WTC11 (cell line): ENCODE measurements around the gene SUPT5H.

Source experiments
- ATF1 ChIP-seq: sonication (generic); formaldehyde crosslinking; IDR thresholded peaks from 2 replicates; pipeline ENCODE4 v1.8.1; 2023; ENCODE audit warnings: mild to moderate bottlenecking, moderate library complexity, missing genetic modification reagents
- CREB1 ChIP-seq: sonication (generic); formaldehyde crosslinking; IDR thresholded peaks from 2 replicates; pipeline ENCODE4 v1.8.0; 2023; ENCODE audit warnings: mild to moderate bottlenecking, missing genetic modification reagents
- CTCF ChIP-seq: fragments of 200-600 bp; IDR thresholded peaks from 2 replicates; pipeline ENCODE4 v1.8.0; 2022; ENCODE audit warnings: antibody characterized with exemption
- ELF4 ChIP-seq: sonication (generic); formaldehyde crosslinking; IDR thresholded peaks from 2 replicates; pipeline ENCODE4 v1.8.1; 2022; ENCODE audit warnings: low read depth, mild to moderate bottlenecking, moderate library complexity, missing genetic modification reagents
- EMX1 ChIP-seq: fragments of 250-450 bp; sonication (Bioruptor Pico); IDR thresholded peaks from 2 replicates; pipeline ENCODE4 v1.8.0; 2021; ENCODE audit warnings: mild to moderate bottlenecking
- ETV6 ChIP-seq: sonication (generic); formaldehyde crosslinking; IDR thresholded peaks from 2 replicates; pipeline ENCODE4 v1.8.1; 2022; ENCODE audit warnings: mild to moderate bottlenecking, missing genetic modification reagents
- FOXP4 ChIP-seq: sonication (generic); formaldehyde crosslinking; IDR thresholded peaks from 2 replicates; pipeline ENCODE4 v1.8.0; 2022; ENCODE audit warnings: mild to moderate bottlenecking, missing genetic modification reagents
- GTF2I ChIP-seq: fragments of 250-450 bp; sonication (Bioruptor Pico); conservative IDR thresholded peaks from 2 replicates; pipeline ENCODE4 v1.4.0; 2021; ENCODE audit warnings: mild to moderate bottlenecking
- HMGXB4 ChIP-seq: sonication (generic); formaldehyde crosslinking; IDR thresholded peaks from 2 replicates; pipeline ENCODE4 v1.8.1; 2023; ENCODE audit warnings: mild to moderate bottlenecking, moderate library complexity, missing genetic modification reagents
- MLX ChIP-seq: sonication (generic); formaldehyde crosslinking; IDR thresholded peaks from 2 replicates; pipeline ENCODE4 v1.8.1; 2023; ENCODE audit warnings: mild to moderate bottlenecking, missing genetic modification reagents, moderate library complexity
- USF2 ChIP-seq: sonication (generic); formaldehyde crosslinking; IDR thresholded peaks from 2 replicates; pipeline ENCODE4 v1.8.1; 2023; ENCODE audit warnings: mild to moderate bottlenecking, missing genetic modification reagents, moderate library complexity

- TF ChIP-seq CTCF = no peak
- no peak for TF ChIP-seq MLX (CRISPR knock-in tag)
- TF ChIP-seq GTF2I (CRISPR knock-in tag) = 0 out of 2 replicates have a peak, but pooled peaks have one; percentile 11
- TF ChIP-seq ATF1 = no peak
- no peak for TF ChIP-seq USF2 (CRISPR knock-in tag)
- TF ChIP-seq EMX1 (CRISPR knock-in tag) = no peak
- TF ChIP-seq CREB1 (CRISPR knock-in tag) = no peak
- TF ChIP-seq HMGXB4 (CRISPR knock-in tag) = 0 out of 2 replicates have a peak, but pooled peaks have one; percentile 15
- TF ChIP-seq ETV6 (CRISPR knock-in tag) = 0 out of 2 replicates have a peak, but pooled peaks have one; percentile 44
- no peak for TF ChIP-seq FOXP4 (CRISPR knock-in tag)
- no peak for TF ChIP-seq ELF4 (CRISPR knock-in tag)
Measured at GRCh38 chr19:39413911-39414608, 31.3 kb upstream of the SUPT5H start.
